HUDEP-2 (cell line): Measurements from ENCODE around the gene TEX2.
"Not testable (repeated sequence)": the region's sequence is repeated elsewhere in the genome, so short reads cannot be mapped to it uniquely, and the experiment has no call there.

ENCODE experiments used
- DNase-seq, 76 experiments: peaks; one replicate each; lab custom pipeline; 2025; ENCODE audit not compliant: unreplicated experiment in 76 of 76; lab: John Stamatoyannopoulos, UW

Gene TEX2

GRCh38 chr17:64187093-64187895 is 75.8 kb downstream of the TEX2 start:
- DNase-seq: no peak

GRCh38 chr17:64186171-64187092 is 76.6 kb downstream of the TEX2 start:
- no peak for DNase-seq

GRCh38 chr17:64185557-64185956 is 77.5 kb downstream of the TEX2 start:
- not testable (repeated sequence) for DNase-seq

DNA sequence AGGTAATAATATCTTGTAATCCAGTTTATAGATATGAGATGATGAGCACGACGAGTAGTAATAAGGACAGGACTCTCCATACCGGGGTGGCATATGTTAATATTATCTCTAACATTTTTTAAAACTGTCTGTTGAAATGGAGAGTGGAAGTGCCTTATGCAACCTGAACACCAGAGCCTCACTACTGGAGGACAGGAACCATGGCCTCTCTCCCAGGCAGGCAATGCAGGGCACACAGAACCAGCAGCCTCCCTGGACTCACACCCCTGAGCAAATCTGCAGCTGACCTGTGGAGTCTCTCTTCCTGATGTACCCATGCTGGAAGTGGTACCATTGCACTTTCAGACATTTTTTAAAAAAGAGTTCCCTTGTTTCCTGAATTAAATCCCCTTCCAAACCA is 78.0 kb downstream of the TEX2 start:
- no peak for DNase-seq

GRCh38 chr17:64183815-64184214 is 79.2 kb downstream of the TEX2 start:
- no peak for DNase-seq

DNA sequence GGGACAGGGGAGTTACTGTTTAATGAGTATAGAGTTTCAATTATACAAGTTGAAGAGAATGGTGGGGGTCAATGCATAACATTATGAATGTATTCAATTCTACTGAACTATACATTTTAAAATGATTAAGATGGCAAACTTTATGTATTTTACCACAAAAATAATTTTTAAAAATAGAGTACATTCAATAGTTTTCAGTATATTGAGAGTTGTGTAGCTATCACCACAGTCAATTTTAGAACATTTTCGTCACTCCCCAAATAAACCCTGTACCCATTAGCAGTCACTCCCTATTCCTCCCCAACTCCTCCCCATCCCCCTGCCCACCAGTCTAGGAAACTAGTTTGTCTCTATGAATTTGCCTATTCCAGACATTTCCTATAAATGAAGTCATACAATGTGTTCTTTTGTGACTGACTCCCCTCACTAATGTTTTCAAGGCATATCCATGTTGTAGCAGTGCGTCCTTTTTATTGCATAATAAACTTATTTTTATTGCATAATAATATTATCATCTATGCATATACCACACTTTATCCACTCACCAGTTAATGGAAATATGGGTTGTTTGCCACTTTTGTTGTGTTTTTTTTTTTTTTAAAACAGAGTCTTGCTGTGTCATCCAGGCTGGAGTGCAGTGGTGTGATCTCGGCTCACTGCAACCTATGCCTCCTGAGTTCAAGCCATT is 80.6 kb downstream of the TEX2 start:
- no peak for DNase-seq

- no peak for DNase-seq
These were observed 82.7 kb downstream of the TEX2 start for GRCh38 chr17:64180089-64181073.

- not testable (repeated sequence) for DNase-seq
These were observed 84.0 kb downstream of the TEX2 start for GRCh38 chr17:64179024-64179423.

DNA sequence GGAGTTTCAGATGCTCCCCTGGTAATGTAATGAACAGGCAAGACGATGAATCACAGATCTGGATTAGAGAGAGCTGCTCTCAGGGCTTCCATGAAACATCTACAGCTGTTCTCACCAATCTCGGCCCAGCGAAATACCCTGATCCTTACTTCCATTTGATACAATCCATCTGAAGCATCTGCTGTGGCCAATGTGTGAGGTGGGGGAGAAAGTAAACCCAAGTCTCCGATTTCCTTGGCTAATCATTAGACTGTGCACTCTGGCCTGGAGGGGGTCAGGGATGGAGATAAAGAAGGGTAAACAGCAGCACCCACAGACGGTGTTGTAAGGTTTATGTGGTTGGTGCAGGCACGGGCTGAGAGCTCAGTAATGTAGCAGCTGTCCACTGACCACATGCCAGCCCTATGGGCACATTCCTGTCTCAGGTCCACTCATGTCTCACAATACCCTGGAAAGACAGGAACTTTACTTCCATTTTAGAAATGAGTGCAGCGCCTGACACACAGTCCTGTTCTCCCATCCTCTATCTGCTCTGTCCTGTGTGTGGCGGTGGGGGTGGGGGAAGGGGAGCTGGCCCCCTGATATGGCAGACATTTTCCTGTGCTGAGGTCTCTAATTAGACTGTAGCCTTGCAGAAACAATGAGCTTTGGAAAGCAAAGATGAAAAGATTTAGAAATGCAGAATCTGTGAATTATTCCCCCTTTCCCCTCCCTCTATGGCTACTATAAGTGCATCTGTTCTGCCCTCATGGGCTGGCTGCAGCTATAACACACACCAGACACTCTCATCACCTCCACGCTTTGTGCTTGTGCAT is 84.8 kb downstream of the TEX2 start:
- no peak for DNase-seq

- DNase-seq: no peak
These were observed 85.6 kb downstream of the TEX2 start for GRCh38 chr17:64177311-64178010.

DNA sequence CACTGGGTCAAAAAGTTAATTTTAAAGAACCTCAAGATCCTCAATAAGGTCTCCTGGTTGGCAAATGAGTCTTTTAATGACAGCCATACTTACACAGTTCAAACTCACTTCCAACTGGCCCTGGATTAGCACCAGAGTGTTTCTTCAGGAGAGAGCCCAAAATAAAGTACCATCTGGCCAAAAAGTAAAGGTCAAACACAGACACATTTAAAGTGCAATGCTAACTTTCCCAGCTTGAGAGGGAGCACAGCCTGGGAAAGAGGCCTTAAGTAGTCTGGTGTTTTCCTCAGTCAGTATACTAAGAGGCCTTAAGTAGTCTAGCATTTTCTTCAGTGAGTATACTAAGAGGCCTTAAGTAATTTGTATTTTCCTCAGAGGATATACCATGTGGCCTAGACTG is 86.5 kb downstream of the TEX2 start:
- DNase-seq: no peak

GRCh38 chr17:64174686-64175456 is 88.2 kb downstream of the TEX2 start:
- DNase-seq: no peak

GRCh38 chr17:64173646-64174045 is 89.4 kb downstream of the TEX2 start:
- no peak for DNase-seq

- DNase-seq: no peak
These were observed 90.5 kb downstream of the TEX2 start for GRCh38 chr17:64172510-64172909.

GRCh38 chr17:64171041-64171440 is 92.0 kb downstream of the TEX2 start:
- no peak for DNase-seq

GRCh38 chr17:64170286-64170685 is 92.8 kb downstream of the TEX2 start:
- DNase-seq: no peak

GRCh38 chr17:64167666-64168065 is 95.4 kb downstream of the TEX2 start:
- not testable (repeated sequence) for DNase-seq

DNA sequence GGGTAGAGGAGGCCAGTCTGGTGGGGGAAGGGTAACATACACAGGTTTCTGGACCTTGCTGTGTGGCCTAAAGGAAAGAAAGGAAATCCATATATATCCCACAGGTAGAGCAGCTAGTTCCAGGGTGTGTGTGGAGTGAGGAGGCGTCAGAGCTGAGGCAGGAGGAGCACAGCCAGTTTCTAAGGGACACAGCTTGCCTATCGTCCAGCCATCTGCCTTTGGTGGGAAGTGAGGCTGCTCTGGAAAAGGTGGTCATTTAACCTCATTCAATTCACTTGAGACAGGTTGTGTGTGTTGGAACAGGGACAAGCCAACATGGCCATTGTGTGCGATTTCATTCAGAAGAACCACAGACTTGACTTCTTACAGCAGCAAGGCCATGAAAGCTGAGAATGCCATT is 96.2 kb downstream of the TEX2 start:
- DNase-seq: no peak
